H9 (cell line): Measurements from ENCODE around the gene ODR4. TPM values are rescaled to one million over a fixed set of nuclear protein-coding genes. Genes with fewer than 3 reads are reported as not detected.

ENCODE experiments used
- DNase-seq: peaks from one replicate; pipeline ENCODE4 v3.0.0-alpha.2; 2017
- H2AFZ ChIP-seq: one replicate; pipeline ENCODE4 v1.6.1; 2013; ENCODE audit warnings: mild to moderate bottlenecking, low read length, control low read depth, moderate library complexity
- H2AK5ac ChIP-seq: 2 replicates; pipeline ENCODE4 v1.6.1; 2013; ENCODE audit warnings: low read length, control low read depth, mixed read lengths; ENCODE audit not compliant: insufficient read length
- H2BK120ac ChIP-seq: one replicate; pipeline ENCODE4 v1.6.1; 2013; ENCODE audit warnings: low read depth, mild to moderate bottlenecking, low read length, control low read depth, inconsistent platforms; ENCODE audit not compliant: poor library complexity, severe bottlenecking
- H2BK12ac ChIP-seq: 2 replicates; pipeline ENCODE4 v1.6.1; 2013; ENCODE audit warnings: low read length, control low read depth, mixed read lengths, low read depth; ENCODE audit not compliant: insufficient read length
- H2BK15ac ChIP-seq: 2 replicates; pipeline ENCODE4 v1.6.1; 2013; ENCODE audit warnings: low read depth, low read length, control low read depth
- H2BK20ac ChIP-seq: one replicate; pipeline ENCODE4 v1.6.1; 2013; ENCODE audit warnings: low read depth, mild to moderate bottlenecking, low read length, control low read depth, inconsistent platforms; ENCODE audit not compliant: poor library complexity, severe bottlenecking
- H2BK5ac ChIP-seq: 2 replicates; pipeline ENCODE4 v1.6.1; 2013; ENCODE audit warnings: low read length, control low read depth, mixed read lengths; ENCODE audit not compliant: insufficient read length
- H3K14ac ChIP-seq: 2 replicates; pipeline ENCODE4 v1.6.1; 2013; ENCODE audit warnings: low read length, control low read depth; ENCODE audit not compliant: insufficient read depth
- H3K18ac ChIP-seq: 2 replicates; pipeline ENCODE4 v1.6.1; 2013; ENCODE audit warnings: low read depth, mild to moderate bottlenecking, mixed read lengths, low read length, control low read depth; ENCODE audit not compliant: insufficient read length
- H3K23ac ChIP-seq: 2 replicates; pipeline ENCODE4 v1.6.1; 2013; ENCODE audit warnings: low read length, control low read depth, mixed read lengths, low read depth; ENCODE audit not compliant: insufficient read length
- H3K23me2 ChIP-seq: 2 replicates; pipeline ENCODE4 v1.6.1; 2013; ENCODE audit warnings: low read depth, mild to moderate bottlenecking, mixed read lengths, low read length, control low read depth; ENCODE audit not compliant: insufficient read length, poor library complexity, severe bottlenecking
- H3K27ac ChIP-seq: 2 replicates; pipeline ENCODE4 v1.5.1; 2013; ENCODE audit warnings: low read length, control low read depth, mixed read lengths, low read depth; ENCODE audit not compliant: insufficient read length
- H3K27me3 ChIP-seq: 2 replicates; pipeline ENCODE4 v1.6.1; 2013; ENCODE audit warnings: low read length, control low read depth, inconsistent platforms; ENCODE audit not compliant: insufficient read depth
- H3K4ac ChIP-seq: 2 replicates; pipeline ENCODE4 v1.6.1; 2013; ENCODE audit warnings: low read depth, mild to moderate bottlenecking, control low read depth, inconsistent platforms, low read length, moderate library complexity
- H3K4me1 ChIP-seq: 2 replicates; pipeline ENCODE4 v1.6.1; 2013; ENCODE audit warnings: low read length, control low read depth, inconsistent platforms; ENCODE audit not compliant: insufficient read depth
- H3K4me2 ChIP-seq: 2 replicates; pipeline ENCODE4 v1.6.1; 2013; ENCODE audit warnings: low read length, control low read depth, mixed read lengths; ENCODE audit not compliant: insufficient read length, insufficient read depth
- H3K56ac ChIP-seq: 2 replicates; pipeline ENCODE4 v1.6.1; 2013; ENCODE audit warnings: low read depth, mild to moderate bottlenecking, mixed read lengths, low read length, control low read depth; ENCODE audit not compliant: insufficient read length
- H3K79me1 ChIP-seq: 2 replicates; pipeline ENCODE4 v1.6.1; 2013; ENCODE audit warnings: low read depth, mild to moderate bottlenecking, moderate library complexity, low read length, control low read depth, inconsistent platforms; ENCODE audit not compliant: insufficient read depth, poor library complexity, severe bottlenecking
- H3K79me2 ChIP-seq: 2 replicates; pipeline ENCODE4 v1.6.1; 2013; ENCODE audit warnings: low read length, control low read depth, inconsistent platforms; ENCODE audit not compliant: insufficient read depth
- H3K9ac ChIP-seq: 2 replicates; pipeline ENCODE4 v1.6.1; 2013; ENCODE audit warnings: low read length, control low read depth, mixed read lengths; ENCODE audit not compliant: insufficient read length; ENCODE audit errors: extremely low read depth
- H3K9me3 ChIP-seq: one replicate; pipeline ENCODE4 v1.6.1; 2013; ENCODE audit warnings: low read depth, low read length, inconsistent platforms; ENCODE audit not compliant: control insufficient read depth
- H3T11ph ChIP-seq: one replicate; pipeline ENCODE4 v1.6.1; 2013; ENCODE audit warnings: mild to moderate bottlenecking, low read length, control low read depth, inconsistent platforms
- H4K20me1 ChIP-seq: one replicate; pipeline ENCODE4 v1.6.1; 2013; ENCODE audit not compliant: control insufficient read depth, insufficient read length, insufficient read depth
- H4K5ac ChIP-seq: 2 replicates; pipeline ENCODE4 v1.6.1; 2013; ENCODE audit warnings: low read depth, mild to moderate bottlenecking, mixed read lengths, low read length, control low read depth; ENCODE audit not compliant: insufficient read length
- H4K8ac ChIP-seq: replicated peaks from 2 replicates; pipeline ENCODE4 v1.6.1; 2013; ENCODE audit warnings: low read length, control low read depth, mixed read lengths, low read depth; ENCODE audit not compliant: insufficient read length
- H4K91ac ChIP-seq: 2 replicates; pipeline ENCODE4 v1.6.1; 2013; ENCODE audit warnings: low read depth, mild to moderate bottlenecking, moderate library complexity, mixed read lengths, low read length, control low read depth; ENCODE audit not compliant: insufficient read length
- H3K27ac Mint-ChIP-seq, 3 experiments: 2 replicates in 2 of 3; 3 replicates in 1 of 3; pipeline ENCODE4 v1.8.0; 2020 to 2021; ENCODE audit warnings: mixed read lengths in 3 of 3, mild to moderate bottlenecking in 1 of 3, moderate library complexity in 1 of 3
- H3K27me3 Mint-ChIP-seq: 2 replicates; pipeline ENCODE4 v1.8.0; 2021; ENCODE audit warnings: low read depth, mild to moderate bottlenecking, moderate library complexity, mixed read lengths
- H3K36me3 Mint-ChIP-seq, 3 experiments: 2 replicates in 2 of 3; 3 replicates in 1 of 3; pipeline ENCODE4 v1.8.0; 2020 to 2021; ENCODE audit warnings: low read depth in 3 of 3, mixed read lengths in 3 of 3; ENCODE audit not compliant: insufficient read depth in 1 of 3
- H3K4me1 Mint-ChIP-seq, 2 experiments: 2 replicates each; pipeline ENCODE4 v1.8.0; 2020; ENCODE audit warnings: mixed read lengths in 2 of 2
- H3K4me3 Mint-ChIP-seq, 2 experiments: 2 replicates in 1 of 2; 3 replicates in 1 of 2; pipeline ENCODE4 v1.8.0; 2020 to 2021; ENCODE audit warnings: mild to moderate bottlenecking in 2 of 2, mixed read lengths in 2 of 2, moderate library complexity in 1 of 2
- H3K9me3 Mint-ChIP-seq, 2 experiments: 2 replicates in 1 of 2; 3 replicates in 1 of 2; pipeline ENCODE4 v1.8.0; 2020; ENCODE audit warnings: mild to moderate bottlenecking in 2 of 2, mixed read lengths in 2 of 2, moderate library complexity in 1 of 2
- WGBS: extraction: QIAGEN DNeasy Blood & Tissue Kit; methylation state at CpG from one replicate; pipeline ENCODE4 v1.1.7; 2013; ENCODE audit warnings: missing lambda C conversion rate, low lambda C conversion rate, mixed read lengths; ENCODE audit not compliant: insufficient read length; ENCODE audit errors: extremely low coverage; 5-methylcytosine and 5-hydroxymethylcytosine counted together
- total RNA-seq: library from RNA; stranded (reverse); gene quantifications from 2 replicates; pipeline ENCODE4 v1.2.1, GENCODE V29; 2021
- TF ChIP-seq, protein P1 (sequence below): fragments of 200-600 bp; sonication (generic); conservative IDR thresholded peaks from 3 replicates; pipeline ENCODE4 v1.8.0; 2021; ENCODE audit warnings: antibody characterized with exemption, mild to moderate bottlenecking

The ODR4 gene
- total RNA-seq, 1 experiment from 2014 or later: 17.1 TPM

DNA sequence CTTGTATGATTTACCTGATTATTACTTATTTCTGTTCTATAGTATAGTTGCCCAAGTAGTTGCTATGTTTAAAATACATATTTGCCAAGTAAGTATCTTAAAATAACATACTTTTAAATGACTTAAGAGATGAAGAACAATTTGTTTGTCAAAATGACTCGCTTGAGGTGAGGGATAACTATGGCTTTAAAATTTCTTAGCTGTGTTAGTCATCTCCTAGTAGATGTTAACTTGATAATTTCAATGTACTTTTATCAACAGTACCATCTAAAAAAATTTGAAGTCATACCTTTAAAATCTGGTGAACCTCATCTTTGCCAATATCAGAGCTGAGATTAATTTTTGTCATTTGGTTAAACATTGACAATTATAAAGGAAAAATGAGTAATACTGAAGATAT, 37.7 kb downstream of the ODR4 start:
- Histone ChIP-seq H3K14ac (no peak overlapping the region), H2BK12ac (no peak overlapping the region), H4K91ac (no peak overlapping the region), H4K8ac (no peak overlapping the region), H3K27ac (no peak overlapping the region), H3K4ac (no peak overlapping the region), H3K9ac (no peak overlapping the region), H2AFZ (no peak overlapping the region), H3K4me1 (no peaks in the 10 kb centered on the region), H4K5ac (no peak overlapping the region), H3K23ac (no peak overlapping the region), H3K79me1 (no peaks in the 10 kb centered on the region), H3K56ac (no peak overlapping the region), H3K18ac (no peak overlapping the region), H3K4me2 (no peak overlapping the region), H3K23me2 (no peaks in the 10 kb centered on the region), H3K27me3 (no peaks in the 10 kb centered on the region), H2BK5ac (no peak overlapping the region), H2BK120ac (no peak overlapping the region), H3T11ph (no peak overlapping the region), H3K79me2 (no peaks in the 10 kb centered on the region), H3K9me3 (no peaks in the 10 kb centered on the region), H2BK20ac (no peak overlapping the region), H2BK15ac (no peak overlapping the region), H4K20me1 (no peaks in the 10 kb centered on the region), H2AK5ac (no peak overlapping the region)
- no CpG with 5 or more reads among the region's 1 CpG for WGBS
- H3K27me3 Mint-ChIP-seq: no peaks in the 10 kb centered on the region
- no peak overlapping the region for H3K4me3 Mint-ChIP-seq
- H3K36me3 Mint-ChIP-seq: peaks cover 0 to 12% (median 5%) of the 10 kb centered on the region in 3 experiments; a peak in 5 of 7 replicates
- no peaks in the 10 kb centered on the region for H3K4me1 Mint-ChIP-seq
- TF ChIP-seq, protein P1, sequence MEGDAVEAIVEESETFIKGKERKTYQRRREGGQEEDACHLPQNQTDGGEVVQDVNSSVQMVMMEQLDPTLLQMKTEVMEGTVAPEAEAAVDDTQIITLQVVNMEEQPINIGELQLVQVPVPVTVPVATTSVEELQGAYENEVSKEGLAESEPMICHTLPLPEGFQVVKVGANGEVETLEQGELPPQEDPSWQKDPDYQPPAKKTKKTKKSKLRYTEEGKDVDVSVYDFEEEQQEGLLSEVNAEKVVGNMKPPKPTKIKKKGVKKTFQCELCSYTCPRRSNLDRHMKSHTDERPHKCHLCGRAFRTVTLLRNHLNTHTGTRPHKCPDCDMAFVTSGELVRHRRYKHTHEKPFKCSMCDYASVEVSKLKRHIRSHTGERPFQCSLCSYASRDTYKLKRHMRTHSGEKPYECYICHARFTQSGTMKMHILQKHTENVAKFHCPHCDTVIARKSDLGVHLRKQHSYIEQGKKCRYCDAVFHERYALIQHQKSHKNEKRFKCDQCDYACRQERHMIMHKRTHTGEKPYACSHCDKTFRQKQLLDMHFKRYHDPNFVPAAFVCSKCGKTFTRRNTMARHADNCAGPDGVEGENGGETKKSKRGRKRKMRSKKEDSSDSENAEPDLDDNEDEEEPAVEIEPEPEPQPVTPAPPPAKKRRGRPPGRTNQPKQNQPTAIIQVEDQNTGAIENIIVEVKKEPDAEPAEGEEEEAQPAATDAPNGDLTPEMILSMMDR: no peak
- no peaks in the 10 kb centered on the region for H3K9me3 Mint-ChIP-seq
- no peak for DNase-seq
- H3K27ac Mint-ChIP-seq: no peak overlapping the region
